GM23338 (cell line): ENCODE results near the gene HSDL1. TPM values are rescaled to one million over a fixed set of nuclear protein-coding genes. Genes with fewer than 3 reads are reported as not detected.

Experiments
- ATAC-seq: fragments of 200-7000 bp; cut with Tn5 transposase; 3 replicates; pipeline ENCODE4 v1.9.1; 2020
- DNase-seq: peaks from one replicate; pipeline ENCODE4 v3.0.0-alpha.2; 2015; ENCODE audit warnings: low spot score
- H2AFZ ChIP-seq: fragments of 200-600 bp; sonication (generic); 2 replicates; pipeline ENCODE4 v1.8.0; 2016; ENCODE audit warnings: antibody characterized with exemption, mild to moderate bottlenecking, moderate library complexity
- H3F3A ChIP-seq: fragments of 200-600 bp; sonication (generic); replicated peaks from 2 replicates; pipeline ENCODE4 v1.8.0; 2017; ENCODE audit warnings: antibody characterized with exemption, mixed run types, low read depth
- H3K27ac ChIP-seq: fragments of 200-600 bp; sonication (generic); 2 replicates; pipeline ENCODE4 v1.6.1; 2016; ENCODE audit warnings: low read depth
- H3K27me3 ChIP-seq: fragments of 200-600 bp; sonication (generic); 2 replicates; pipeline ENCODE4 v1.8.0; 2016; ENCODE audit warnings: mild to moderate bottlenecking, mixed run types, moderate library complexity; ENCODE audit not compliant: insufficient read depth
- H3K36me3 ChIP-seq: fragments of 200-600 bp; sonication (generic); 2 replicates; pipeline ENCODE4 v1.8.0; 2016; ENCODE audit warnings: mild to moderate bottlenecking; ENCODE audit not compliant: insufficient read depth
- H3K4me1 ChIP-seq: fragments of 200-600 bp; sonication (generic); 2 replicates; pipeline ENCODE4 v1.8.0; 2016; ENCODE audit warnings: mild to moderate bottlenecking, moderate library complexity; ENCODE audit not compliant: insufficient read depth
- H3K4me2 ChIP-seq: fragments of 200-600 bp; sonication (generic); 2 replicates; pipeline ENCODE4 v1.7.1; 2017; ENCODE audit warnings: mixed run types
- H3K4me3 ChIP-seq: fragments of 200-600 bp; sonication (generic); 2 replicates; pipeline ENCODE4 v1.6.1; 2016; ENCODE audit warnings: mixed run types
- H3K79me2 ChIP-seq: fragments of 200-600 bp; sonication (generic); replicated peaks from 2 replicates; pipeline ENCODE4 v1.8.0; 2017; ENCODE audit warnings: mild to moderate bottlenecking; ENCODE audit not compliant: insufficient read depth
- H3K9me2 ChIP-seq: fragments of 200-600 bp; sonication (generic); 2 replicates; pipeline ENCODE4 v1.8.0; 2017; ENCODE audit not compliant: insufficient read depth
- H4K20me1 ChIP-seq: fragments of 200-600 bp; sonication (generic); replicated peaks from 2 replicates; pipeline ENCODE4 v1.8.0; 2017; ENCODE audit warnings: mild to moderate bottlenecking; ENCODE audit not compliant: insufficient read depth
- H3K27ac Mint-ChIP-seq: 2 replicates; pipeline ENCODE4 v1.8.0; 2020; ENCODE audit warnings: inconsistent platforms, mild to moderate bottlenecking, moderate library complexity, mixed read lengths
- H3K27me3 Mint-ChIP-seq: 3 replicates; pipeline ENCODE4 v1.8.0; 2022; ENCODE audit warnings: low read depth, mild to moderate bottlenecking, moderate library complexity, mixed read lengths, inconsistent platforms; ENCODE audit not compliant: insufficient read depth, poor library complexity
- H3K36me3 Mint-ChIP-seq: 3 replicates; pipeline ENCODE4 v1.8.0; 2021; ENCODE audit warnings: low read depth, mild to moderate bottlenecking, inconsistent platforms, moderate library complexity, mixed read lengths
- H3K4me1 Mint-ChIP-seq: 3 replicates; pipeline ENCODE4 v1.8.0; 2020; ENCODE audit warnings: mild to moderate bottlenecking, inconsistent platforms, mixed read lengths
- H3K4me3 Mint-ChIP-seq: 3 replicates; pipeline ENCODE4 v1.8.0; 2021; ENCODE audit warnings: moderate library complexity, mild to moderate bottlenecking, inconsistent platforms, mixed read lengths
- H3K9me3 Mint-ChIP-seq: 3 replicates; pipeline ENCODE4 v1.8.0; 2020; ENCODE audit warnings: moderate library complexity, mild to moderate bottlenecking, inconsistent platforms, mixed read lengths
- CREB1 ChIP-seq: fragments of 250-450 bp; sonication (Bioruptor Pico); IDR thresholded peaks from 2 replicates; pipeline ENCODE4 v1.5.0; 2020; ENCODE audit warnings: low read depth, mild to moderate bottlenecking, moderate library complexity
- CTCF ChIP-seq, 2 experiments: fragments of 200-600 bp in 1 of 2; sonication (generic) in 1 of 2; conservative IDR thresholded peaks; 2 replicates each; pipeline versions ENCODE4 v1.5.1 to v1.6.1; 2016 to 2017; ENCODE audit warnings: antibody characterized with exemption in 2 of 2, low read depth in 2 of 2, mild to moderate bottlenecking in 2 of 2, moderate library complexity in 1 of 2
- ETS1 ChIP-seq: IDR thresholded peaks from 2 replicates; pipeline ENCODE4 v1.6.1; 2016; ENCODE audit warnings: antibody characterized with exemption
- EZH2 ChIP-seq: fragments of 200-600 bp; sonication (generic); IDR thresholded peaks from one replicate; pipeline ENCODE4 v1.8.0; 2017; ENCODE audit warnings: antibody characterized with exemption, mild to moderate bottlenecking, low read depth; ENCODE audit not compliant: unreplicated experiment
- EZH2phosphoT487 ChIP-seq: fragments of 200-600 bp; sonication (generic); IDR thresholded peaks from one replicate; pipeline ENCODE4 v1.8.1; 2018; ENCODE audit warnings: antibody characterized with exemption; ENCODE audit not compliant: unreplicated experiment
- JUNB ChIP-seq: IDR thresholded peaks from one replicate; pipeline ENCODE4 v1.6.1; 2016; ENCODE audit warnings: antibody characterized with exemption; ENCODE audit not compliant: unreplicated experiment
- NANOG ChIP-seq: IDR thresholded peaks from 2 replicates; pipeline ENCODE4 v1.6.1; 2016; ENCODE audit warnings: antibody characterized with exemption, borderline replicate concordance
- POLR2AphosphoS5 ChIP-seq: IDR thresholded peaks from 2 replicates; pipeline ENCODE4 v1.6.1; 2016; ENCODE audit warnings: antibody characterized with exemption, low read depth
- REST ChIP-seq: IDR thresholded peaks from one replicate; pipeline ENCODE4 v1.6.1; 2018; ENCODE audit warnings: antibody characterized with exemption; ENCODE audit not compliant: unreplicated experiment
- STAT1 ChIP-seq: IDR thresholded peaks from one replicate; pipeline ENCODE4 v1.6.1; 2016; ENCODE audit warnings: antibody characterized with exemption; ENCODE audit not compliant: unreplicated experiment
- ZNF114 ChIP-seq: fragments of 250-450 bp; sonication (Bioruptor Pico); IDR thresholded peaks from 2 replicates; pipeline ENCODE4 v1.5.0; 2020; ENCODE audit warnings: mild to moderate bottlenecking, moderate library complexity
- ZNF462 ChIP-seq: fragments of 250-450 bp; sonication (Bioruptor Pico); IDR thresholded peaks from 2 replicates; pipeline ENCODE4 v1.5.0; 2020; ENCODE audit warnings: mild to moderate bottlenecking, moderate library complexity
- polyA plus RNA-seq: library from polyadenylated mRNA; unstranded; fragments of >200 nt; fragmentation: Nextera tagmentation; extraction: Ambion mirVana; gene quantifications from 2 replicates; pipeline ENCODE4 v1.2.1, GENCODE V29; 2016
- total RNA-seq: library from RNA; depleted of rRNA; stranded (reverse); fragments of >200 nt; shearing (Covaris generic); gene quantifications from 2 replicates; pipeline ENCODE4 v1.2.3, GENCODE V29; 2014

The HSDL1 gene
- total and polyA plus RNA-seq, 2 experiments from 2014 or later: 16.6 to 46.1 TPM

GRCh38 chr16:84137287-84137686, 7.7 kb downstream of the HSDL1 start:
- H2AFZ ChIP-seq: no peak overlapping the region
- no peaks in the 10 kb centered on the region for H3K27me3 ChIP-seq
- no peaks in the 10 kb centered on the region for H3K9me3 Mint-ChIP-seq
- H3K4me2 ChIP-seq: no peak overlapping the region
- H3K79me2 ChIP-seq: peaks cover 97% of the 10 kb centered on the region
- H3K4me3 Mint-ChIP-seq: no peak overlapping the region
- no peak overlapping the region for H3K27ac ChIP-seq
- H3K9me2 ChIP-seq: no peaks in the 10 kb centered on the region
- H3K4me3 ChIP-seq: no peak overlapping the region
- ATAC-seq: no peak
- H3K36me3 ChIP-seq: no peaks in the 10 kb centered on the region; the same call in 1 of the 2 replicates
- H3K4me1 Mint-ChIP-seq: peaks cover 63% of the 10 kb centered on the region
- no peaks in the 10 kb centered on the region; the same call in 1 of the 3 replicates for H3K36me3 Mint-ChIP-seq
- H3F3A ChIP-seq: no peaks in the 10 kb centered on the region
- peak overlapping the region; percentile 33; the same call in 1 of the 2 replicates for H3K27ac Mint-ChIP-seq
- DNase-seq: no peak
- H4K20me1 ChIP-seq: peaks cover 16% of the 10 kb centered on the region
- no peak for TF ChIP-seq ZNF114
- TF ChIP-seq REST: no peak
- no peak for TF ChIP-seq ZNF462 (CRISPR knock-in tag)
- TF ChIP-seq ETS1: no peak
- TF ChIP-seq CTCF (conservative IDR thresholded peaks at IDR 0.05; ENCODE audit: low read depth in 2 of 2): no peak
- no peak for TF ChIP-seq JUNB
- TF ChIP-seq EZH2: no peak
- TF ChIP-seq EZH2phosphoT487: no peak
- TF ChIP-seq STAT1: no peak
- TF ChIP-seq CREB1 (CRISPR knock-in tag): no peak
- no peak for TF ChIP-seq POLR2AphosphoS5
- no peak for TF ChIP-seq NANOG
- H3K27me3 Mint-ChIP-seq: peaks cover 10% of the 10 kb centered on the region
- peaks cover 48% of the 10 kb centered on the region for H3K4me1 ChIP-seq
